TTC549 (cell line): ENCODE results near the gene SLF2.

Experiments
- FAIRE-seq: peaks from 2 replicates; lab custom pipeline; 2012; peaks lifted over from hg19 to GRCh38; lab: Jason Lieb, UNC

SLF2 gene

DNA sequence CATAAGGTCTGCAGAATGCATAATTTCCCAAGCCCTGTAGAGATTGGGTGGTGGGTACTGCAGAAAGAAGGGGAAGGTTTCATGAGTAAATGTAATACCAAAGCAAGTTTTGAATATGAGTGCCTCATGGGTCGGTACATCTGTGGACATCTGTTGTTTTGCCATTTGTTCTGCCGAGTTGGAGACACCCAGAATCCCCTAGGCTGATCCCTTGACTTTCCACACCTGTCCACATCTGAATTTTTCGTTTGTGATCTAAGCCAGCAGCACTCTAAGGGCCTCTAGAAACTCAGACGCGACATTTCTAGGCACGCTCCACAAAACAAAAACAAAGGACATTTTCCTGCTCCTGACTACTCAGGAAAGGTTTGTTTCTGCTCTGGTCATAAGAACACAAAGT is 11.7 kb upstream of the SLF2 start:
- no peak for FAIRE-seq

DNA sequence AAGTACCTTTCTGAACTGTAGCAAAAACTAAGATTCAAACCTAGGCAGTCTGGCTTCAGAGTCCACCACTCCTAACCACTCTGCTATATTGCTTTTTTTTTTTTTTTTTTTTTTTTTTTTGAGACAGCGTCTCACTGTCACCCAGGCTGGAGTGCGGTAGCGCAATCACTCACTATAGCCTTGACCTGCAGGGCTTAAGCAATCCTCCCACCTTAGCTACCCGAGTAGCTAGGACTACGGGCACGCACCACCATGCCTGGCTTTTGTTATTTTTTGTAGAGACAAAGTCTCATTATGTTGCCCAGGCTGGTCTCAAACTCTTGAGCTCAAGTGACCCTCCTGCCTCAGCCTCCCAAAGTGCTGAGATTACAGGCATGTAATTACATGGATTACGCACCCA is 10.1 kb upstream of the SLF2 start:
- FAIRE-seq = no peak

- no peak for FAIRE-seq
These were observed 7.8 kb upstream of the SLF2 start for GRCh38 chr10:100904917-100905316.

DNA sequence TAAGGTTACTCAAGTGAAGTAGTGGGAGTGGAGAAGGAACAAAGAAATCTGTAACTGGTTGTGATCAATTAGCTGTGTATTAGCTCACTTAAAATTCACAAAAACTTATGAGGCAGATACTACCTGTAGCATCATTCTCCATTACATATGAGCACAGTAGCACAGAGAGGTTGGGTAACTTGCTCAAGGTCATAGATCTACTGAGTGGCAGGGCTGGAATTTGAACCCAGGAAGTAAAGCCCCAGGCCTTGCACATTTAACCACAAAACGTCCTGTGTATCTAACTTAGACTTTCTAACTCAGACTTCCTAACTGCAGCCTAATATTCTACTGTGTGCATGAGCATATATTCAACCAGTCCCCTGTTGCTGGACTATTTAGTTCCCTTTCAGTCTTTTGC is 5.6 kb upstream of the SLF2 start:
- FAIRE-seq = no peak

DNA sequence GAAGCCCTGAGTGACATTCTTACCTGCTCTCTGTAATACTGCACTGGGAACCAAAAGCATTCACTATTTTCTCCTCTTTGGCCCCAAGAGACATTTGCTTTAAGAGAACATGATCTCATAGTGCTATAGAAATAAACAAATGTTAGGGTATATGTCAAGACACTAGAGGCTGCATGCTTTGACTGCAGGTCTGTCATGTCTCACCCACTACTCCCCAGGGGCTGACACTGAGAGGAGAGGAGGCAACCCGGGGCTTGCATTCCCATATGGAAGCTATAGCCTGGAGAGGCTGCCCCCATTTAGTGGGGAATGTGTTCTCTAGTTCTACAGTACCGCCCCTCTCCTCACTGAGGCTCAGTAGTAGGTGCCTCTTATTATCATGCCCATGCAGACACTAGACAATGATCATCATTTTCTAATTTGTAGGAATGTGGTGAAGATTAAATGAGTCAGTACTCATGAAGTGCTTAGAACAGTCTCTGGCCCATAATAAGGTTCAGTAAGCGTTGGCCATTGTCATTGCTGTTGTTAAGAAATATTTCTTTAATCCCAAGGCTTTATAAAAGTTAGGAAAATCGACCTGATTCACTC is 4.9 kb upstream of the SLF2 start:
- peak; percentile 92 for FAIRE-seq

DNA sequence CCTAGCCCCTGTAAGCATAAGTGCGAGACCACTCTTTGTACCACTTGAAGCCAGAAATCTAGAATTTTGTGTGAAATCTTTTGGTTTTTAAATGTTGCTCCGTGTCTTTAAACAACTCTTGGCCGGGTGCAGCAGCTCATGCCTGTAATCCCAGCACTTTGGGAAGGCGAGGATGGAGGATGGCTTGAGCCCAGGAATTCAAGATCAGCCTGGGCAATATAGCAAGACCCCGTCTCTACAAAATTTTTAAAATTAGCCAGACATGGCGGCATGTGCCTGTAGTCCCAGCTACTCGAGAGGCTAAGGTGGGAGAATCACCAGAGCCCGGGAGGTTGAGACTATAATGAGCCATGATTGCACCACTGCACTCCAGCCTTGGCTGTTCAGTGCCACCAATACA is 4.4 kb upstream of the SLF2 start:
- no peak for FAIRE-seq

DNA sequence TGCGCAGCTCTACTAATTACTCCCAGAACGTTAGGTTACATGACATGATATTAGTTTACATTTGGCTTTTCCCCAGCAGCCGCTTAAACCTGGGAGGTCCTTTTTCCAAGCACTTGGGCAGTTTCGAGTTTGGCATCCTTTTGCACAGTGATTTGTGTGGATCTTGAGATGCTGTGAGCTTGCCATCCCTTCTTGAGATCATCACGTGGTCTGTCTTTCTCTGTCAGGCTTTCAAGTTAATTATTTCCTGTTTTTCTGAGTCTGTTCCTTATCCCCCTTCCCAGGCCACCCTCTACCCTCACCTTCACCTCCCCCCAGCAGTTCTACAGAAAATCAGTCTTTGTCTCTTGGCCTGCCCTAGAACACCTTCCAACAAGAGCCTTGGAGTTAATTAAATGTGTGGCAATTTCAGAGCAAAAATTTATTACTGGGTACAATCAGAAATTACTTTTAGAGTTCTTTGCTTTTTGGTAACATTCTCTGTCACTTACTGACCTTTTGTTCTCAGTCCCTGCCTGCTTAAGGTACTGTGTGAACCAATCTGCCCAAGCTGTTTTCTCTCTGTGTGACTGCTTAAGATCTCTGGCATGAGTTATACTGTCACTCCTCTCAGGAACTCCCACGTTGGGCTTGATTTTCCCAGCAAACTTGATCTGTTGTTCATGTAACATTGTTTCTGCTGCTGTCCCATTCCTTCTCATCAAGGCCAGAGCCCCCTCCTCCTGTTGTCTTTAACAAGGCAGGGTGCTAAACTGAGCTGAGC is 3.1 kb upstream of the SLF2 start:
- FAIRE-seq = peak; percentile 96

DNA sequence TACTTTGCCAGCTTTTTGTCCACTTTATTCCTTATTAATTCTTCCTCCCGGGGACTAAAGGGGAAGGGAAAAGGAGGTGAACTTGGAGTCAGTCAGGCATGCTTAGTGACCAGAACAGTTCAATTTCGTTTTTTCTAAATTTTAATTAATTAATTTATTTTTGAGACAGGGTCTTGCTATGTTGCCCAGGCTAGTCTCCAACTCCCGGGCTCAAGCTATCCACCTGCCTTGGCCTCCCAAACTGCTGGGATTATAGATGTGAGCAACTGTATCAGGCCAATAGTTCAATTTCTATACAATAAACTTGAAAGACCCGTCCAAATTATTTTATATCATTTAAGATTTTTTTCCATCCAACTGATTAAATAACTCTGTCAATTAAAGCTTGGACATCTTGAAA is 1.3 kb upstream of the SLF2 start:
- no peak for FAIRE-seq

- no peak for FAIRE-seq
These were observed 654 bp upstream of the SLF2 start for GRCh38 chr10:100912013-100912604.

DNA sequence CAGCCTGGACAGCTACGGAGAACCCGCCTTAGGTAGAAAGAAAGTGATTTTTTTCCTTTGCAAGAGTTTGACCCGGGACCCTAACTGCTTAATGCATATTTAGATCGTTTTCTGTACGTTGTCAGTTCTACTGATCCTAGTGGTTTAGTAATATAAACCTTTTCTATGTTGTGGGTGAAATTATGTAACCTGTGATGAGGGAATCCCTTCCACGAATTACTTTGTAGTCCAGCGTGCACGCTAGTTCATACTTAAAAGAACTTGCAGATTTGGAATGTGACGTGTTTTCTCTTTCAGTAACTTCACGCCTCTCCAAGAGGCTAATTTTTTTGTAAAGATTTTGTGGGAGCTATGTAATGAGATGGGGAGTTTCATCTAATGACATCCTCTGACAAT is 705 bp downstream of the SLF2 start:
- no peak for FAIRE-seq

DNA sequence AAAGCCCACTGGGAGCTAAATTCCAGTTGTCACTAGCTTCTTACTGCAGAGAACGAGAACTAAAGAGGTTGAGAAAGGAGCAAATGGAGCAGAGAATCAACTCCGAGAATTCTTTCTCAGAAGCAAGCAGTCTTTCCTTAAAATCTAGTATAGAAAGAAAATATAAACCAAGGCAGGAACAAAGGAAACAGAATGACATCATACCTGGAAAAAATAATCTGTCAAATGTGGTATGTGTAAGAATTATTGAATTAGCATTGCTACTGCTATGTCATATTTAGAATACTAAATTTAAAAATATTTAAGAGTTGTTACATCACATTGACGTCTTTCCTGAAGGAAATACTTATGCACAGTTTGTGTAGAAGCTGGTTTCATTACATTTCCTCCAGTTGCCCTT is 4.3 kb downstream of the SLF2 start:
- FAIRE-seq = no peak

DNA sequence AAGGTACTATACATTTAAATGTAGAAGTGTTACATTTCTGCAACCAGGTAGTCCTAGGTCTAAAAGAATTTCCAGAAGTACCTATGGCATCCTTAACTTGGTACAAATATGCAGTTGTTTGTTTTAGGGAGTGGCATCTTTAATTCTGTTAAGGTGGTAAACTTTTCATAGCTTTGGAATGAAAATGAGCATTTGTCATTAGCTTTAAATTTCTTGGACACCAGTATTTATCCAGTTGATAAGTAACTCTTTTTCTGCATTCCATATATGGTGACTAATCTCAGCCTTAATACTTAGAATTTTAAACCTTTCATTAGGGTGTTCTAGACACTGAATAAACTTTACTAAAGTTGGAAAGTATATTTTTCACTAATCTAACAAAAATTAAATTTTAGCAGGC is 10.8 kb downstream of the SLF2 start:
- FAIRE-seq = no peak

DNA sequence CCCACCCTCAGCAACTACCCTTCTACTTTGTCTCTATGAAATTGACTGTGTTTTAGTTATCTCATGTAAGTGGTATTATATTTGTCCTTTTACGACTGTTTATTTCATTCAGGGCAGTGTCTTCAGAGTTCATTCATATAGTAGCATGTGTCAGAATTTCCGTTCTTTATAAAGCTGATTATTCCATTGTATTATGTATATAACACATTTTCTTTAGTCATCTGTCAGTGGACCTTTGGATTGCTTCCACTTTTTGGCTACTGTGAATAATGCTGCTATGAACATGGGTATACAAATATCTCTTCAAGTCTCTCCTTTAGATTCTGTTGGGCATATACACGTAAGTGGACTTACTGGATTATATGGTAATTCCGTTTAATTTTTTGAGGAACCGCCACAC is 14.5 kb downstream of the SLF2 start:
- no peak for FAIRE-seq

DNA sequence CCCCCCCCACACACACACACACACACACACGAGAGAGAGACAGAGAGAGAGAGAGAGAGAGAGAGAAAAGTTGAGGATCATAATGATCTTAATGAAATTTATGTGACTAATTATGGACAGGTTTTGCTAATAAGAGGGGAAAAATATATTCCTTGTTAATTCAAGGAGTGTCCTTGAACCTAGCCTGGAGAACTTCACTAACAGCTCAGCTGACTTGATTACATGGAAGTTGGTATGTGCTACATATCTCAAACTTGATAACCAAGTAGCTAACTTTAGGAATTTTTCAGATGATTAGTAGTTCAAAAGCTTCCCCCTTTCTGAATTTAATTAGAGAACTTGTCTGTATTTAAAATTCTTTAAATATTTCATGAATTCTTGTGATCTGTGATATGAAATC is 15.3 kb downstream of the SLF2 start:
- FAIRE-seq = no peak

GRCh38 chr10:100930368-100930767 is 17.6 kb downstream of the SLF2 start:
- no peak for FAIRE-seq

DNA sequence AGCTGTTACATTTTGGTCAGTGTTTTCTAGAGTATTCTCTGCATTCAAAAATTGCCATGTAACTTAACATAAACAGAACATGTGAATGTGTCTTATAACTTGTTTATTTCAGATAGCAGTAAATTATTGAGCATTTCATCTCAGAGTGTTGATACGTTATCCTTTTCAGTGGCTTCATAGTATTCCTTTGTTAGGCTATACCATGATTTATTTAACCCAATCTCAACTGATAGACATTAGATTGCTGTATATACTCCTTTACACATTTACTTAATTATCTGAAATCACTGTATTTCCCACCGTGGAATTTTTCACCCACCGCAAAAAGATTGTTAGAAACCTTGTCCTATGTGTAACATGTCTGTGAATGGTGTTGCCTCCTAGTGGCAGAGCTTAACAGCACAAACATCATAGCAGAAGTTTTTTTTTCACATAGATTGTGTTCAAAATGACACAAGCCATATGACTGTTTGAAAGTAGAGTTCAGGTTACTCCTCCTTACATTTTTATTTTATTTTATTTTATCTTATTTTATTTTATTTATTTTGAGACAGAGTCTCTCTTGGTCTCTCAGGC is 21.4 kb downstream of the SLF2 start:
- no peak for FAIRE-seq

DNA sequence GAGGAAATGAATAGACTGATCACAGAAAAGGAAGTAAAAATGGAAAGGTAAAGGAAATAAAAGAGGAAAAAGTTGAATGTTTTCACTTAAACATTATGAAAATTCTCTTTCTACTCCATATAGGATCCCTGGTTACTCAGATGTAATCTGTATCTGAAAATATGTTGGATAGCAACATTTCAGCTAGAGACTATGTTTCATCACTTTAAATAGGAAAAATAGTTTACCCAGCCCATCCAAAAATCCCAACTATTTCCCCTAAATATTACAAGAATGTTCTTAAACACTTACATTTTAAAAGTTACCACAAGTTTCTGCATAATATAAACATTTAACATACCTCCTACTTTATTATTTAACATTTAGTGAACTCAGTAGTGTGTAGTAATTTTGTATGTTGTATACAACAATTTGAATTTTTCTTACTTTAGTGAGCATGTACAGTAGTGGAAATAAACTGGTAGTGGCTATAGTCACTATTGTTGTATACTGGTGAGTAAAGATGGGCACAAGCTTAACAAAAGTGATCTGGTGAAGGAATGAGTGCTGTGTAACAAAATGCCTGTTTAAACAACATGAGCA is 27.1 kb downstream of the SLF2 start:
- peak; percentile 7 for FAIRE-seq

DNA sequence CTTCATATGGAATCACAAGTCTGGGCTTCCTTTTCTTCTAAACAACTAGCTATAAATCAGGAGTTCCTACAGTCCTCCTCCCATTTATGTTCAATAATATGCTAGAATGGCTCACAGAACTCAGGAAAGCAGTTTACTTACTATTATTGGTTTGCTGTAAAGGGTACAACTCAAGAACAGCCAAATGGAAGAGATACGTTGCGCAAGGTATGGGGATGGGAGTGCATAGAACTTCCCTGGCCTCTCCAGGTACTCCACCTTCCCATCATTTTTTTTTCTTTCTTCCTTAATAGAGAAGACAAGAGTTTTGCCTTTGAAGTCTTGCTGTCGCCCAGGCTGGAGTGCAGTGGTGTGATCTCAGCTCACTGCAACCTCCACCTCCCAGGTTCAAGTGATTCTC is 29.5 kb downstream of the SLF2 start:
- FAIRE-seq = no peak

GRCh38 chr10:100943508-100943907 is 30.7 kb downstream of the SLF2 start:
- no peak for FAIRE-seq

DNA sequence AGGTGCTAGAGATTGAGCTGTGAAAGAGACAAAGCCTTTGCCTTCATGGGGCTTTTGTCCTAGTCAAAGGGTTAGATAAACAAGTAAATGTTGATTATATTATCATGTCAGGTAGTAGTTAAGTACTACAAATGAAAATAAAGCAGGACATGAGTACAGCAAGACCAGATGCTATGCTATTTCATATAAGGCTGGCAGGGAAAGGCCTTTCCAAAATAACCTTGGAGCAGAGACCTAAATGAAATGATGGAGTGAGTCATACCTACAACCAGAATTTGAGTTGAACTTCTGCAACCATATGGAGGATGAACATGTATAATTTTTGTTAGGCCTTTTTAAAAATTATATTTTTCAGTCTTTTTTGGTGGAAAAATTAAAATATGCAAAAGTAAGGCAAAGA is 33.0 kb downstream of the SLF2 start:
- FAIRE-seq = no peak

DNA sequence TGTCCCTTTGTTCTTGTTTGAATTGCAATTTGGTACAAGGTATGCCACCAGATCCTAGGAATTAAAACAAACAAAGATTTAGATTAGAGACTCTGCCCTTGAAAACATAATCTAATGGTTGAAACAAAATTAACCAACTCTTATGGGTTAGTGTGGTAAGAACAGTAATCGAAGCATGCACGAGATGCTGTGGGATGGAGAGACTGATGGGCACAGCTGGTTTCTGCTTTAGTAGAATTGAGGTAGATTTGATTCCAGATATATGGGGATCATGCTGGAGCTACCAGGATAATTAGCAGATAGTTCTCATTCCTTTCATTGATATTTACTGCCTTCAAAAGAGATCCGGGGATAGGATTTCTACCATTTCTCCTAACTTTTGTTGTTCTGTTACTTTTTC is 36.2 kb downstream of the SLF2 start:
- no peak for FAIRE-seq

DNA sequence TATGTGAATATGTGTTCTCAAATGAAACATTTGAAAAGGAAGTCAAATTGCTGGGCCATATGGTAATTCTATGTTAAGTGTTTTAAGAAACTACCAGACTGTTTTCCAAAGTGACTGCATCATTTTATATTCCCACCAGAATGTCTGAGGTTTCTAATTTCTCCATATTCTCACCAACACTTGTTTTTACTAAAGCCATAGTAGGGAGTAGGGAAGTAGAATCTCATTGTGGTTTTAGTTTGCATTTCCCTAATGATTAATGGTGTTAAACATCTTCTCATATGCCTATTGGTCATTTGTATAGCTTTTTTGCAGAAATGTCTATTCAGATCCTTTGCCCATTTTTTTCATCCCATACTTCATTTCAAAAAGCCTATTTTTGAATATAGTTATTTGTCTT is 47.5 kb downstream of the SLF2 start:
- no peak for FAIRE-seq

DNA sequence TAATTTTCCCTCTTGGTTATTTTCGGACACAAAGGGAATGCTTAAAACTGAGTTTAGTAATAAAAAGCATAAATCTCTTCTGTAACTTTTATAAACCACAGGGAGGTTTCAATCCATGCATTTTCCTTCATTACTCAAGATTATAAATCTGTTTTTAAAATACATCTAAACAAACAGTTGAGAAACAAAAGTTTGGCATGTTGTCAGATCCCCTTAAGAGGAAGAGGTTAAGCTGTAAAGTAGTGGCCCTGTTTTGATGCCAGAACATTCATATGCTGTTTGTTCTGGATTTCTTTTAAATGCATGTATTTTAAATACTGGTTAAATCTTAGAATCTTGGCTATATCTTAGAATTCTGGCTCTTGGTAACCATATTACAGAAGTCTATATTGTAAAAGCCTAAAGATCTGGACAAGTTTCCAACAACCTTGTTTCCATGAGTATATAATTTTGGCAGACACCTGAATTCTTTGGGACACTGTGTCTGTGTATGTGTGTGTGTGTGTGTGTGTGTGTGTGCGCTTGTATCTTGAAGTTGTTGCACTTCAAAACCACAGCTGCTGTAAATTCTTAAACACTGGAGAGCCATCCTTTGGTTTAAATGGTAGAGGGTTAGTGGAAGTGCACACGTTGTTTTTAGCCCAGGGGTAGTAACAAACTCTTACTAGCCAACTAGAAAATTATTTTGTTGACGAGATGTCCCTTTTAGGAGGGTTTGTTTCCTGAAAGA is 49.8 kb downstream of the SLF2 start:
- FAIRE-seq = no peak
